ENCODE results near the gene IER5.
"Not testable (repeated sequence)": the region's sequence is repeated elsewhere in the genome, so short reads cannot be mapped to it uniquely, and the experiment has no call there.

The IER5 gene

GRCh38 chr1:181056560-181056959 lies 31.9 kb upstream of the IER5 start:
- Histone ChIP-seq H3K4me3 (ENCODE audit: low read depth, low read length) (no peak overlapping the region), H3K4me1 (ENCODE audit: control insufficient read depth, insufficient read depth, low read length) (no peaks in the 10 kb centered on the region), H3K9me3 (ENCODE audit: control insufficient read depth, insufficient read depth, low read depth, low read length) (no peaks in the 10 kb centered on the region), H3K27ac (ENCODE audit: extremely low read depth, low read depth, low read length) (no peak overlapping the region), H3K36me3 (ENCODE audit: control insufficient read depth in 2 of 2, insufficient read depth in 1 of 2, low read length in 2 of 2) (no peaks in the 10 kb centered on the region)
- POLR2A ChIA-PET = no interaction called here
- CTCF ChIA-PET = interaction anchor here (0.6 to 1.8 kb wide), 6 partner anchors 12 to 783 kb away, joined by 3 to 7 read pairs (median 3); no protein-coding TSS in a partner anchor
- TF ChIP-seq BCL11B (tag by site-specific recombination; IDR thresholded peaks at IDR 0.05; ENCODE audit: low read depth) = peak; percentile 63; the same call in 1 of the 2 replicates
- TF ChIP-seq GFI1B (tag by site-specific recombination; IDR thresholded peaks at IDR 0.05) = no peak

- CTCF ChIA-PET = interaction anchor here (0.6 to 1.8 kb wide), 5 partner anchors 13 to 783 kb away, joined by 3 to 7 read pairs (median 3); no protein-coding TSS in a partner anchor
- H3K4me1 ChIP-seq (ENCODE audit: control insufficient read depth, insufficient read depth, low read length) = no peaks in the 10 kb centered on the region
These were observed 31.4 kb upstream of the IER5 start for GRCh38 chr1:181057079-181057478.

GRCh38 chr1:181059435-181059834 lies 29.1 kb upstream of the IER5 start:
- ChIA-PET CTCF (no interaction called here), POLR2A (no interaction called here)
- Histone ChIP-seq H3K27ac (ENCODE audit: extremely low read depth, low read depth, low read length) (no peak overlapping the region), H3K9me3 (ENCODE audit: control insufficient read depth, insufficient read depth, low read depth, low read length) (no peaks in the 10 kb centered on the region), H3K4me1 (ENCODE audit: control insufficient read depth, insufficient read depth, low read length) (no peaks in the 10 kb centered on the region), H3K36me3 (ENCODE audit: control insufficient read depth in 2 of 2, insufficient read depth in 1 of 2, low read length in 2 of 2) (no peaks in the 10 kb centered on the region), H3K4me3 (ENCODE audit: low read depth, low read length) (no peak overlapping the region)
- TF ChIP-seq ZNF776 (tag by site-specific recombination; IDR thresholded peaks at IDR 0.05; ENCODE audit: borderline replicate concordance) (no peak), ZNF362 (tag by site-specific recombination; IDR thresholded peaks at IDR 0.05) (no peak), ZNF157 (tag by site-specific recombination; IDR thresholded peaks at IDR 0.05) (no peak), ZNF560 (tag by site-specific recombination; IDR thresholded peaks at IDR 0.05; ENCODE audit: borderline replicate concordance) (no peak), ZNF138 (tag by site-specific recombination; IDR thresholded peaks at IDR 0.05; ENCODE audit: borderline replicate concordance) (no peak), ZNF223 (tag by site-specific recombination; IDR thresholded peaks at IDR 0.05) (no peak)

More at GRCh38 chr1:181057079-181057478, 31.4 kb upstream of the IER5 start:
- Histone ChIP-seq H3K27ac (ENCODE audit: extremely low read depth, low read depth, low read length) (no peak overlapping the region), H3K36me3 (ENCODE audit: control insufficient read depth in 2 of 2, insufficient read depth in 1 of 2, low read length in 2 of 2) (no peaks in the 10 kb centered on the region), H3K9me3 (ENCODE audit: control insufficient read depth, insufficient read depth, low read depth, low read length) (no peaks in the 10 kb centered on the region), H3K4me3 (ENCODE audit: low read depth, low read length) (no peak overlapping the region)
- TF ChIP-seq ZNF621 (tag by site-specific recombination; IDR thresholded peaks at IDR 0.05) (no peak), ZNF624 (tag by site-specific recombination; IDR thresholded peaks at IDR 0.05) (no peak)
- POLR2A ChIA-PET = no interaction called here

- Histone ChIP-seq H3K27ac (ENCODE audit: extremely low read depth, low read depth, low read length) (no peak overlapping the region), H3K4me1 (ENCODE audit: control insufficient read depth, insufficient read depth, low read length) (no peaks in the 10 kb centered on the region), H3K4me3 (ENCODE audit: low read depth, low read length) (no peak overlapping the region), H3K36me3 (ENCODE audit: control insufficient read depth in 2 of 2, insufficient read depth in 1 of 2, low read length in 2 of 2) (no peaks in the 10 kb centered on the region), H3K9me3 (ENCODE audit: control insufficient read depth, insufficient read depth, low read depth, low read length) (no peaks in the 10 kb centered on the region)
- POLR2A ChIA-PET = no interaction called here
- CTCF ChIA-PET = no interaction called here
- no peak for TF ChIP-seq SETDB1 (IDR thresholded peaks at IDR 0.05; ENCODE audit: insufficient read length, low read length)
- no peak for TF ChIP-seq ZNF24 (tag by site-specific recombination; IDR thresholded peaks at IDR 0.05)
- no peak for TF ChIP-seq ZNF510 (tag by site-specific recombination; IDR thresholded peaks at IDR 0.05; ENCODE audit: insufficient replicate concordance)
- no peak for TF ChIP-seq ZNF416 (tag by site-specific recombination; IDR thresholded peaks at IDR 0.05)
- no peak for TF ChIP-seq ZNF394 (tag by site-specific recombination; IDR thresholded peaks at IDR 0.05; ENCODE audit: borderline replicate concordance)
- TF ChIP-seq ZFHX2 (tag by site-specific recombination; conservative IDR thresholded peaks at IDR 0.05) = no peak
- no peak for TF ChIP-seq KLF1 (tag by site-specific recombination; IDR thresholded peaks at IDR 0.05)
- no peak for TF ChIP-seq PRDM1 (tag by site-specific recombination; IDR thresholded peaks at IDR 0.05)
- no peak for TF ChIP-seq ZNF404 (tag by site-specific recombination; IDR thresholded peaks at IDR 0.05)
- TF ChIP-seq ZNF514 (tag by site-specific recombination; IDR thresholded peaks at IDR 0.05) = no peak
- no peak for TF ChIP-seq ZNF76 (tag by site-specific recombination; IDR thresholded peaks at IDR 0.05; ENCODE audit: borderline replicate concordance, low read depth)
- no peak for TF ChIP-seq ZFP37 (tag by site-specific recombination; IDR thresholded peaks at IDR 0.05)
- no peak for TF ChIP-seq SCRT2 (tag by site-specific recombination; IDR thresholded peaks at IDR 0.05)
- TF ChIP-seq PRDM6 (tag by site-specific recombination; IDR thresholded peaks at IDR 0.05) = no peak
- no peak for TF ChIP-seq HOXA7 (CRISPR knock-in tag; IDR thresholded peaks at IDR 0.05; ENCODE audit: borderline replicate concordance)
These were observed 28.4 kb upstream of the IER5 start for GRCh38 chr1:181060066-181060465.

GRCh38 chr1:181060947-181061346 lies 27.6 kb upstream of the IER5 start:
- CTCF ChIA-PET = interaction anchor here (1.1 to 1.2 kb wide), 2 partner anchors 81 to 82 kb away, joined by 3 read pairs; no protein-coding TSS in a partner anchor
- H3K4me3 ChIP-seq (ENCODE audit: low read depth, low read length); H3K4me1 ChIP-seq (ENCODE audit: control insufficient read depth, insufficient read depth, low read length); POLR2A ChIA-PET; H3K27ac ChIP-seq (ENCODE audit: extremely low read depth, low read depth, low read length); H3K36me3 ChIP-seq (ENCODE audit: control insufficient read depth in 2 of 2, insufficient read depth in 1 of 2, low read length in 2 of 2); H3K9me3 ChIP-seq (ENCODE audit: control insufficient read depth, insufficient read depth, low read depth, low read length): not testable (repeated sequence)

All from HEK293 (cell line).